ENCODE data around the gene CYB561A3.

- TF ChIP-seq CTCF (IDR thresholded peaks at IDR 0.05) (no peak), POLR2A (IDR thresholded peaks at IDR 0.05) (no peak)
These were observed 56.3 kb downstream of the CYB561A3 start for GRCh38 chr11:61305417-61305816.

Data from Peyer's patch (tissue), 4 donors.